GM18498 (cell line): ENCODE results near the gene LANCL3.

Experiments used
- ATAC-seq: cut with Tn5 transposase; IDR thresholded peaks from one replicate; pipeline ENCODE4 v1.9.1; 2021; ENCODE audit warnings: mild to moderate bottlenecking, moderate library complexity; ENCODE audit not compliant: unreplicated experiment

Gene LANCL3

GRCh38 chrX:37678574-37678973 lies 107.1 kb downstream of the LANCL3 start:
- ATAC-seq, result no peak

DNA sequence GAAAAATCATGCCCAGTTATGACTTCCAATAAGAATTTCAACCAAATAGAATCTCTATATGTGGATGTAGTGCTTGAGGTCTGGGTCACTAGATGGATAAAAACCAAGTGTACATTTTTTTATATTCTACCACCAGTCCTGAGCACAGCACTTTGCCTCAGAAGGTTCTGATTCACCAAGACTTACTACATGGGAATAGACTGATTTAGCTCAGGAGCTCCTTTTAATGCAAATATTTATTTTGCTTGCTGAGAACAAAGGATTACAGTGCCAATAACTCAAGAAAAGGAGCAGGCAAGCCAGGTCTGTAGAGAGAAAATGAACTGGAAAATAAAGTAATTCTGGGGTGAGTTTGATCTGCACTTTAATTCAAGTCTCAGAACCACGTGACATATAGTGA lies 107.8 kb downstream of the LANCL3 start:
- no peak for ATAC-seq

DNA sequence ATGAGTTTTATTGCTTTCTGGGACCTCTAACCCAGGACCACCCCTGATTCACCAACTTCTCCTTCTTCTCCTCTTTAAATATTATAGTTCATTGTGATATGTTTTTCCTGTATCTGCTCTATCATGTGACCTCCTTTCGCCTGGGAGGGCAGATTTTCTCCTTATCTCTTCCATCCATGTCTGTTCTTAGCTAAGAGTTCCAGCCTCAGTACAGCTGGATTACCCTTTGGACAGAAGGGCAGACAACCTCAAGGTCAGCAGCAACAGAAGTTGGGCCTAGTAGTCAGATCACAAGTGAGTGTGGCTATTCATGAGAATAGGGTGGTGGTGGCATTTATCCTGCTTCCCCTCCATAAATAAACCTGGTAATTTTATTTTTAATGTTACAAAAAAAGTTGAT lies 108.4 kb downstream of the LANCL3 start:
- no peak for ATAC-seq

- ATAC-seq, result no peak
Measured at GRCh38 chrX:37684426-37684825, 113.0 kb downstream of the LANCL3 start.

DNA sequence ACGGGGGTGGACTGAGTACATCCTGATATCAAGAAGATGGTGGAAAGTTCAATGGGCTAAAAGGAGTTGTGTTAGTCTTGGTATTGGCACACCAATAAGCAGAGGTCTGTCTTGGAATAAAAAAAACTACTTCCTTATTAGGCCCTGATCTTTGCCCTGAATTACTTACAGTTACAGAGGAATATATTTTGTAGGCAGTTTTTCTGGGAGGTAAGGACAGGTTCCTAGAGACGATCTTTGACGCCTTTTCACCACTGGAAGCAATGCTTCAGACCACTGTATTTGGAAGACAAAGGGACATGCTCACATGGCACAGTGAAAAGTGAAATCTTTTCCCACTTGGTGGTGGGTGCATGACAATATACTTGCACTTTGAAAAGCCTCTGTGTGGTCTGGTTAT lies 113.5 kb downstream of the LANCL3 start:
- no peak for ATAC-seq

- ATAC-seq, result peak; percentile 83
Measured at GRCh38 chrX:37685381-37686359, 114.2 kb downstream of the LANCL3 start, which contains the start of gene XK. TSS of gene XK (plus strand) at chrX:37685791. CDS start at chrX:37685962, 171 bp downstream.

GRCh38 chrX:37686369-37686995 lies 115.0 kb downstream of the LANCL3 start:
- no peak for ATAC-seq

GRCh38 chrX:37686996-37687395 lies 115.5 kb downstream of the LANCL3 start:
- ATAC-seq, result no peak

- no peak for ATAC-seq
Measured at GRCh38 chrX:37690119-37690518, 118.7 kb downstream of the LANCL3 start.

DNA sequence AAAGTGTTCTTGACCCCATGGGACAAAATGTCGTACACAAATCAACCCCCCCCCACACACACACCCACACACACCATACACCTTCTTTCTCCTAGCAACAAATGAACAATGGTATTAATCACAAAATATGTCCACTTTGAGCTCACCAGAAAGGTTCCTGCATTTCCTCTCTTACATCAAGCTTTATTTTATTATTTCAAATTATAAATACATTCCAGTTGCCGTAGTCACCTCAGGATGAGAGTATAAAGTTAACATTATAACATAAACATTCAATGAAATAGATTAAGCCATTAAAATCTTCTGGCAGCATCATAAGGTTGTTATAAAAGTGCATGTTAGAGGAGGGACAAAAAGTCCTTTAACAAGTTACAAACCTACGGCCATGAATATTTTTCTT lies 121.5 kb downstream of the LANCL3 start:
- no peak for ATAC-seq

GRCh38 chrX:37697169-37697760 lies 125.8 kb downstream of the LANCL3 start:
- no peak for ATAC-seq

- no peak for ATAC-seq
Measured at GRCh38 chrX:37701588-37701987, 130.1 kb downstream of the LANCL3 start.

DNA sequence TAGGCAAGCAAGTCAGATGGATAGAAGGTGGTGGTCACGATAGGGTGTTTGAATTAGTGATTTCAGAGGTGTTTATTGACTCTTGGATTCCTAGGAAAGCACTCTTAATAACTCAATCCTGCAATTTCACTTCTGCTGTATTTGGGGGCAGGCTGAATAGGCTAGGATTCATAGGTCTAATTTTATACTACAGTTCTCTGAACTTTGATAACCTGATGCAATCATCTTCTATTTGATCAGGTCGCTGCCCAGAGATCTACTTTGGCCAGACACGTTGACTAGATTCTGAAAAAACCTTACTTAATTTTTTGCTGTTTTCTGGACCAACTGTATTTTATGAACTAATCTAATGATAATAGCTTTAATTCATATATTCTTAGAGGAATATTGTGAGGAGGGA lies 140.5 kb downstream of the LANCL3 start:
- no peak for ATAC-seq

GRCh38 chrX:37712458-37712857 lies 141.0 kb downstream of the LANCL3 start:
- no peak for ATAC-seq

DNA sequence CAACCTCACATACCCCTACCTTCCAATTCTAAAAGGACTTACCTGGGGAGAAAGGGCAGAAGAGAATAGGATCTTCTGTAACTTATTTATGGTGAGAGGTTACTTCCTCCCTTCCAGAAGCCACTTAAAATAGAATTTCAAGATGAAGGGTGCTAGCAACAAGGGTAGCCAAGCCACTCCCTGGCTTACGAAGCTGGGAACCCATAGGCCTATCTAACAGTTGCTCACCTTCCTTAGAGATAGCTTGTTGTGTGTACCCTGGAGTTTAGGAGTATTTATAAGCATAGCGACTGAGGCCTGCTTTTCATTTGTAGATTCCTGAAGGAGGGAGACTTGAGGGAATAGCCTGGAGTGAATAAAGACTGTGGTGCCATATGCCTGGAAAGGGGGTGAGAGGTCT lies 143.0 kb downstream of the LANCL3 start:
- ATAC-seq, result no peak

- no peak for ATAC-seq
Measured at GRCh38 chrX:37716602-37717001, 145.1 kb downstream of the LANCL3 start.

DNA sequence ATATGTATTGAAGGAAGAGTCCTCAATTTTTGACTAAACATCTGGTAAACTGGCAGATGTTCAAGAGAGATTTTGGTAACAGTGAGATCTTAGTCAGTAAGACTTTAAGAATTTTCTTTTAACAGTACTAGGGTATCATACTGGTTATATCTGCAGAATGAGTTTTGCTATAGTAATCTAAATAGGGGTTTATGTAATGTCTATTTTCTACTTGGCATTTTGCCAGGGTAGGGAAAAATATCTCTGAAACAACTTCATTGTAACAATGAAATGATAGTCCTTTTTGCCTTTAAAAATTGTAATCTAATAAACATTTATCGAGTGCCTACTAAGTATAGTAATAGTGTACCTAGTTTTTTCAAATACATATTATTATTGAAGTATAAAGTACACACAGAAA lies 146.2 kb downstream of the LANCL3 start:
- no peak for ATAC-seq

DNA sequence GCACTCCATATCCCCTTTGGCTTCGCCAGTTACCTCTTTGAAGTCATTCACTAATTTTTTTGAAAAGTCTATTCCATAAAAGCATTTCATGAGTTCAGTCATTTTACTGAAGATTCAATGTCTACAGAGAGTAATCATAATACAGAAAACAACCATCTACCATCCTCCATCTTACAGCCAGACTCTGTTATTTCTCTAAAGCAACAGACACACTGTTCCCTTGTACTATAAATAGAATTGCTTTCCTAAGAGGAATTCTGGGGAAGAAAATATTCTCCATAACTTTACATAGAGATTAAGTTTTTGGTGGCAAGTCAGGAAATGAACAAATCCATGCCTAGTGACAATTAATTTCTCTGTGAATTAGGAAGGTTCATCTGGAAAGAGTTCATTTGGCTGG lies 151.1 kb downstream of the LANCL3 start:
- ATAC-seq, result no peak

DNA sequence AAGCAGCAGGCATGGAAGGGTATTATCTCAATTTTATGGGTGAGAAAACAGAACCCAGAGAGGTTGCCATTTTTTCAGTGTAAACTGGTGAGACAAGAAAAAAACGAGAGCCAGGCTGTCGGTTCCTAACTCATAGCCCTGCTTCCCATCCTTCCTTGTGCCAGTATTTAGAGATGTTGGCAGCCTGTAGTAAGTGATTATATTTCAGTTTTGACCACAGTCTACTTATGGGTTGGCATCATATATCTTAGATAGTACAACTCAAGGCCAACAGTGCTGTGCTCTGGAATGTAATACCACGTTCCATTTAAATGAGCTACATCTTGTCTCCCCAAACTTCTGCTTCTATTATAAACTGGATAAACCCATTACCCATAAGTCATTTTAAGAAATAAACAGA lies 154.9 kb downstream of the LANCL3 start:
- ATAC-seq, result no peak
